Gastrocnemius medialis (tissue), 4 donors: ENCODE data around the gene THRAP3.

Experiments
- CTCF ChIP-seq, 5 experiments: fragments of 450-650 bp in 3 of 5; fragments of 200-600 bp in 2 of 5; sonication (generic) in 2 of 5; IDR thresholded peaks in 4 of 5; conservative IDR thresholded peaks in 1 of 5; 1 replicate in 4 of 5; 2 replicates in 1 of 5; pipeline ENCODE4 v1.5.1; 2016 to 2019; ENCODE audit warnings: antibody characterized with exemption in 5 of 5, mild to moderate bottlenecking in 3 of 5, moderate library complexity in 3 of 5
- POLR2A ChIP-seq, 2 donors: fragments of 450-650 bp; IDR thresholded peaks; one replicate each; pipeline ENCODE4 v1.6.1; 2017; ENCODE audit warnings: antibody characterized with exemption in 2 of 2, mild to moderate bottlenecking in 2 of 2, moderate library complexity in 2 of 2

- TF ChIP-seq CTCF (IDR thresholded peaks at IDR 0.05 in 4 of 5, conservative IDR thresholded peaks at IDR 0.05 in 1 of 5) = no peak
- no peak for TF ChIP-seq POLR2A (IDR thresholded peaks at IDR 0.05)
Observed at GRCh38 chr1:36322041-36322785, 98.0 kb downstream of the THRAP3 start.
